ENCODE measurements around the gene LARP1. TPM values are rescaled to one million over a fixed set of nuclear protein-coding genes. Genes with fewer than 3 reads are reported as not detected.

The LARP1 gene
- total RNA-seq, 2 experiments from 2014 or later: 214 to 218 TPM

GRCh38 chr5:154737667-154738320, 17.4 kb upstream of the LARP1 start:
- no peaks in the 10 kb centered on the region for H3K27me3 Mint-ChIP-seq
- intact Hi-C loops (cut with micrococcal nuclease): no loop called here
- no peak for ATAC-seq
- H3K4me1 Mint-ChIP-seq (ENCODE audit: low read depth): no peaks in the 10 kb centered on the region
- ChIA-PET POLR2A (no interaction called here), CTCF (no interaction called here)
- no peak for TF ChIP-seq CTCF (IDR thresholded peaks at IDR 0.05)
- DNase-seq: no peak
- H3K9me3 Mint-ChIP-seq: no peaks in the 10 kb centered on the region
- no peaks in the 10 kb centered on the region for H3K36me3 Mint-ChIP-seq (ENCODE audit: low read depth)
- H3K27ac Mint-ChIP-seq: no peak overlapping the region
- H3K4me3 Mint-ChIP-seq: no peak overlapping the region

- H3K4me1 Mint-ChIP-seq (ENCODE audit: low read depth): no peaks in the 10 kb centered on the region
- no peak for DNase-seq
- ChIA-PET POLR2A (interaction anchor here (0.8 to 1.5 kb wide), 2 partner anchors 13 to 29 kb away, joined by 3 to 4 read pairs; no protein-coding TSS in a partner anchor), CTCF (no interaction called here)
- intact Hi-C loops (cut with micrococcal nuclease): no loop called here
- ATAC-seq: no peak
- H3K27me3 Mint-ChIP-seq: no peaks in the 10 kb centered on the region
- no peak overlapping the region for H3K4me3 Mint-ChIP-seq
- no peak overlapping the region for H3K27ac Mint-ChIP-seq
- no peaks in the 10 kb centered on the region for H3K9me3 Mint-ChIP-seq
- no peak for TF ChIP-seq CTCF (IDR thresholded peaks at IDR 0.05)
- H3K36me3 Mint-ChIP-seq (ENCODE audit: low read depth): no peaks in the 10 kb centered on the region
Measured at GRCh38 chr5:154740483-154740882, 14.7 kb upstream of the LARP1 start.

- intact Hi-C loops (cut with micrococcal nuclease): no loop called here
- no peak for TF ChIP-seq CTCF (IDR thresholded peaks at IDR 0.05)
- ATAC-seq: no peak
- ChIA-PET CTCF (no interaction called here), POLR2A (interaction anchor here (0.8 to 1.5 kb wide), 2 partner anchors 12 to 28 kb away, joined by 3 to 4 read pairs; no protein-coding TSS in a partner anchor)
- Mint-ChIP-seq H3K36me3 (ENCODE audit: low read depth) (no peaks in the 10 kb centered on the region), H3K9me3 (no peaks in the 10 kb centered on the region), H3K27me3 (no peaks in the 10 kb centered on the region), H3K27ac (no peak overlapping the region), H3K4me1 (ENCODE audit: low read depth) (no peaks in the 10 kb centered on the region), H3K4me3 (no peak overlapping the region)
- DNase-seq: no peak
Measured at GRCh38 chr5:154740957-154741356, 14.2 kb upstream of the LARP1 start.

- H3K4me3 Mint-ChIP-seq: no peak overlapping the region
- no peaks in the 10 kb centered on the region for H3K27me3 Mint-ChIP-seq
- CTCF ChIA-PET: no interaction called here
- no peak for TF ChIP-seq CTCF (IDR thresholded peaks at IDR 0.05)
- H3K27ac Mint-ChIP-seq: no peak overlapping the region
- H3K36me3 Mint-ChIP-seq (ENCODE audit: low read depth): no peaks in the 10 kb centered on the region
- POLR2A ChIA-PET: interaction anchor here (0.8 to 1.5 kb wide), 2 partner anchors 12 to 28 kb away, joined by 3 to 4 read pairs; no protein-coding TSS in a partner anchor
- no peaks in the 10 kb centered on the region for H3K4me1 Mint-ChIP-seq (ENCODE audit: low read depth)
- DNase-seq (no peak), ATAC-seq (no peak)
- no peaks in the 10 kb centered on the region for H3K9me3 Mint-ChIP-seq
- intact Hi-C loops (cut with micrococcal nuclease): no loop called here
Measured at GRCh38 chr5:154741415-154741814, 13.8 kb upstream of the LARP1 start.

- ATAC-seq (no peak), DNase-seq (no peak)
- TF ChIP-seq CTCF (IDR thresholded peaks at IDR 0.05): no peak
- Mint-ChIP-seq H3K4me3 (no peak overlapping the region), H3K36me3 (ENCODE audit: low read depth) (no peaks in the 10 kb centered on the region), H3K27me3 (no peaks in the 10 kb centered on the region), H3K4me1 (ENCODE audit: low read depth) (no peaks in the 10 kb centered on the region), H3K27ac (no peak overlapping the region), H3K9me3 (no peaks in the 10 kb centered on the region)
- intact Hi-C loops (cut with micrococcal nuclease): no loop called here
- CTCF ChIA-PET: no interaction called here
- POLR2A ChIA-PET: no interaction called here
Measured at GRCh38 chr5:154743812-154744211, 11.4 kb upstream of the LARP1 start.

Data from activated CD8-positive, alpha-beta T cell treated with anti-CD3 and anti-CD28 coated beads for 36 hours (primary cell).